Left ventricle myocardium inferior (tissue), 1 donor: Measurements from ENCODE around the gene MYMK. TPM values are rescaled to one million over a fixed set of nuclear protein-coding genes. Genes with fewer than 3 reads are reported as not detected.

Source experiments
- DNase-seq: peaks from one replicate; pipeline ENCODE4 v3.0.0-alpha.2; 2020
- H3K27ac ChIP-seq: fragments of 200-600 bp; replicated peaks from 2 replicates; pipeline ENCODE4 v1.8.0; 2021
- H3K27me3 ChIP-seq: fragments of 200-600 bp; 2 replicates; pipeline ENCODE4 v1.8.0; 2021; ENCODE audit warnings: low read depth
- H3K36me3 ChIP-seq: fragments of 200-600 bp; 2 replicates; pipeline ENCODE4 v1.8.0; 2021
- H3K4me1 ChIP-seq: fragments of 200-600 bp; 2 replicates; pipeline ENCODE4 v1.8.0; 2021
- H3K4me3 ChIP-seq: fragments of 200-600 bp; 2 replicates; pipeline ENCODE4 v1.8.0; 2021; ENCODE audit warnings: mild to moderate bottlenecking, moderate library complexity
- H3K9me3 ChIP-seq: fragments of 200-600 bp; replicated peaks from 2 replicates; pipeline ENCODE4 v1.8.0; 2021
- intact Hi-C: fragments of 100-400 bp; cut with micrococcal nuclease; formaldehyde crosslinking; loops from one replicate; pipeline ENCODE4 v1.11.0; 2022
- total RNA-seq: library from RNA; stranded (reverse); fragmentation: NEBNext Ultra II Directional; extraction: Animal tissue kit (Norgen Biotek cat#: 25700); gene quantifications from one replicate; pipeline ENCODE4 v1.2.1, GENCODE V29; 2021
- TF ChIP-seq, protein P1 (sequence below): fragments of 200-600 bp; IDR thresholded peaks from 2 replicates; pipeline ENCODE4 v1.8.0; 2021; ENCODE audit warnings: antibody characterized with exemption, mild to moderate bottlenecking, borderline replicate concordance
- donor health status: DM: no; HTN: yes; CAD: no; lungs with severe emphysema.

MYMK gene
- total RNA-seq, 1 donor from 2014 or later = not detected

DNA sequence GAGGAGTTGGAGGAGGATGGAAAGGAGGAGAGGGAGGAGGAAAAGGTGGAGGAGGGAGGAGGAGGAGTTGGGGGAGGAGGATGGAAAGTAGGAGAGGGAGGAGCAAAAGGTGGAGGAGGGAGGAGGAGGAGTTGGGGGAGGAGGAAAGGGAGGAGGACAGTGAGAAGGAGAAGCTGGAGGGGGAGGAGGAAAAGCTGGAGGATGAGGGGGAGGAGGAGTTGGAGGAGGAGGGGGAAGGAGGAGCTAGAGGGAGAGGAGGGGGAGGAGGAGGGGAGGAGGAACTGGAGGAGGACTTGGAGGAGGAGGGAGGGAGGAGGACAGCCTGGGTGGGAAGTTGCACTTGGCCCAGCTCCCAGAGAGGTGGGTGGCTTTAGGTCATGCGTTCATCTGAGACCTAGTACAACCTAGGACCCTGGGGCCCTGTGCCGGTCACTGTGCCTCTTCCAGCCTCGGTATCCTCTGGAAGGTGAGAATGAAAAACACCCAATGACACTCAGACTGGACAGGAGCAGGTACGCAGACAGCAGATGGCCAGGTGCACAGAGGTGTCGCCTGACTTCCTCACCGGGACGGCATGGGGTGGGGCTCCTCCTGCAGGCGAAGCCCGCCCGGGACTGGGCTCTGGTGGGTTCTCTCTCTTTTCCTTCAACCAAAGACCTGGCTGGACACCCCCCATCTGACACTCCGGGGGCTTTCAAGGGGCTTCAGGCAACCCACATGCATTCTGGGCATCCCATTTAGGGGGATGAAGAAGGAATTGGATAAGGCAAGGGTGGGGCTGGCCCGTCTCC lies 33.7 kb downstream of the MYMK start:
- no peak for DNase-seq
- intact Hi-C loops = no loop called here
- H3K4me3 ChIP-seq = no peak overlapping the region
- peaks cover 12% of the 10 kb centered on the region for H3K27me3 ChIP-seq
- H3K4me1 ChIP-seq = peaks cover 17% of the 10 kb centered on the region
- H3K36me3 ChIP-seq = no peaks in the 10 kb centered on the region
- TF ChIP-seq, protein P1, sequence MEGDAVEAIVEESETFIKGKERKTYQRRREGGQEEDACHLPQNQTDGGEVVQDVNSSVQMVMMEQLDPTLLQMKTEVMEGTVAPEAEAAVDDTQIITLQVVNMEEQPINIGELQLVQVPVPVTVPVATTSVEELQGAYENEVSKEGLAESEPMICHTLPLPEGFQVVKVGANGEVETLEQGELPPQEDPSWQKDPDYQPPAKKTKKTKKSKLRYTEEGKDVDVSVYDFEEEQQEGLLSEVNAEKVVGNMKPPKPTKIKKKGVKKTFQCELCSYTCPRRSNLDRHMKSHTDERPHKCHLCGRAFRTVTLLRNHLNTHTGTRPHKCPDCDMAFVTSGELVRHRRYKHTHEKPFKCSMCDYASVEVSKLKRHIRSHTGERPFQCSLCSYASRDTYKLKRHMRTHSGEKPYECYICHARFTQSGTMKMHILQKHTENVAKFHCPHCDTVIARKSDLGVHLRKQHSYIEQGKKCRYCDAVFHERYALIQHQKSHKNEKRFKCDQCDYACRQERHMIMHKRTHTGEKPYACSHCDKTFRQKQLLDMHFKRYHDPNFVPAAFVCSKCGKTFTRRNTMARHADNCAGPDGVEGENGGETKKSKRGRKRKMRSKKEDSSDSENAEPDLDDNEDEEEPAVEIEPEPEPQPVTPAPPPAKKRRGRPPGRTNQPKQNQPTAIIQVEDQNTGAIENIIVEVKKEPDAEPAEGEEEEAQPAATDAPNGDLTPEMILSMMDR = no peak
- H3K27ac ChIP-seq = no peak overlapping the region
- H3K9me3 ChIP-seq = no peaks in the 10 kb centered on the region

DNA sequence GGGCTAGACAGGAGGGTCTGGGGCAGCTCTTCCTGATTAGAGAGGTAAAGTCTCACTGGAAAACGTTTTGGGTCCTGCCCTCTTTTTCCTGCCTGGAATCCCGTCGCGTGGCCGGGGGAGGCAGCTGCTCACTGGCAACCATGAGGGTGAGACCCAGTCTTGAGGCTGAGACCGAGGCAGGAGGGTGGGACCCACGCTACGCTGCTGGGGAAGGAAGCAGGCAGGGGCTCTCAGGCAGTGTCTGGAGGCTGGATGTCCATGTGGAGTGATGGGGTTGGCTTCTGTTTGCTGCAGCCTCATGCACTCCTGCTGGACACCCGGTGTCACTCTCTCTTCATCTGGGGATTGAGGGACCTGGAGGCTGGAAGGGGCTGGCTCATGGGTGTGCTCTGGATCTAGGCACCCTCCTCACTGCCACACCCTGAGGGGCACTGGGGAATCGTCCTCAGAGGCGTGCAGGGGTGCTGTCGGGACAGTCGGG lies 34.5 kb downstream of the MYMK start:
- TF ChIP-seq, protein P1 = no peak
- DNase-seq = no peak

DNA sequence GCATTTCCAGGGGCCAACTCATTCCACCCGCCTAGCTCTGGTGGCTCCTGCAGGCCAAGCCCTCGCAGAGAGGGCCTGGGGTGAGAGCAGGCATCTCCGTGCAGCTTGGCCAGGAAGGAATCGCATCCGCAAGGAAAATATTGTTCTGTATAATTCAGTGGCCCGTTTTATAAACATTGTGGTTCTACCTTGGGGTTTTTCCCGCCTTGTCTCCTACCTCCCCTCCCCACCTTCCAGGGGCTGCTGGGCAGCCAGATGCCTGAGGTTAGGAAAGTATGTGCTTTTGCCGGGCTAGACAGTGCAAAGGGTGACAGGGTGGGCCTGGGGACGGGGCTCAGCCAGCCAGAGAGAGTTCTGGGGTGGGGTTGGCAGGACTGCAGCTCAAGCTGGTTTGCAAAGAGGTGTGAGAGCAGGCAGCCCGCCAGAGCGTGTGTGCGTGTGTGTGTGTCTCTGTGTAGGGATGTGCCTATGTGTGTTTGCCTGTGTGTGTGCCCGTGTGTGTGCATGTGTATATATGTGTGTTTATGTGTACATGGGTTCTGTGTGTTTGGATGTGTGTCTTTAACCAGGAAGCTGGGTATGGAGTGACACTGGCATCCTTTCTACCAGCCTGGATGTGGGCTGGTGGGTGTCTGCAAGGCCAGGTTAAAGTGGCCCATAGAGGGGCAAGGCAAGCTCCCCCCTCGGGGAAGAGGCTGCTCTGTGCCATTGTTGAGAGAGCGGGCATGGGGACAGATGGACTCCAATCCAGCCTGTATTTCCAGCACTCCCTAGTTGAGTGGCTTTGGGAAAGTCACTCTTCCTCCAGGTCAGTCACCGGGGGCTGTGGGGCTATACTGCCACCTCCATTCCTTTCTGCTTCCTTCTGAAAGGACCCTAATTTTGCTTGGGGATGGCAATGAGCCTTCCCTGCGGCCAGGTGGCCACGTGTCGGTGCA lies 35.2 kb downstream of the MYMK start:
- H3K36me3 ChIP-seq = no peaks in the 10 kb centered on the region
- peaks cover 26% of the 10 kb centered on the region for H3K27me3 ChIP-seq
- TF ChIP-seq, protein P1 = no peak
- peaks cover 17% of the 10 kb centered on the region for H3K4me1 ChIP-seq
- DNase-seq = no peak
- H3K9me3 ChIP-seq = no peaks in the 10 kb centered on the region
- H3K27ac ChIP-seq = no peak overlapping the region
- H3K4me3 ChIP-seq = no peak overlapping the region
- intact Hi-C loops = loop anchor here (5.0 to 10.0 kb wide), 2 partner anchors 82 to 305 kb away; no protein-coding TSS in a partner anchor

More for the DNA sequence above, 34.5 kb downstream of the MYMK start:
- no peaks in the 10 kb centered on the region for H3K9me3 ChIP-seq
- no peak overlapping the region for H3K27ac ChIP-seq
- peaks cover 17% of the 10 kb centered on the region for H3K4me1 ChIP-seq
- H3K36me3 ChIP-seq = no peaks in the 10 kb centered on the region
- intact Hi-C loops = no loop called here
- H3K4me3 ChIP-seq = no peak overlapping the region
- H3K27me3 ChIP-seq = peaks cover 19% of the 10 kb centered on the region

DNA sequence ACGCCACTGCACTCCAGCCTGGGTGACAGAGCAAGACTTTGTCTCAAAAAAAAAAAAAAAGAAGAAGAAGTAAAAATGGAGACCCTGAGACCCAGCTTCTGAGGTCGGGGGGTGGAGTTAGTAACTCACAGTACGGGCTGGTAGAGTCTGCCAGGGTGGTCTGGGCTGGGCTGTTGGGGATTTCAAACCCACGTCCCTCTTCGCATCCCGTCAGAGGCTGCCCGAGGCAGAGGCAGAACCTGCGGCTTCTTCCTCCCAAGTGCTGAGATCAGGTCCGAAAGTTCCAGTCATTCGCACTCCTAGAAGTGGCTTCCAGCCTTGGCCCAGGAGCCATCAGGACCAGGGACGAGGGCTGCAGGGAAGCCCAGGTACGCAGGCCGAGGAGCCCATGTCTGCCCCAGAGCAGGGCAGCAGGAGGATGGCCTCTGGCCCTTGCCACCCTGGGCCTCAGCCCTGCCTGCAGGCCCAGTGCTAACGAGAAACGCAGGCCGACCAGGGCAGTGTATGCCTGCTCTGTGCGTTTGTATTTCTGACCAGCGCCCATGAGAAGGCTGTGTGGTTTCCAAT lies 36.0 kb downstream of the MYMK start:
- intact Hi-C loops = loop anchor here (5.0 to 10.0 kb wide), 2 partner anchors 81 to 304 kb away; no protein-coding TSS in a partner anchor
- Histone ChIP-seq H3K9me3 (no peaks in the 10 kb centered on the region), H3K27me3 (peaks cover 30% of the 10 kb centered on the region), H3K27ac (no peak overlapping the region), H3K4me3 (no peak overlapping the region), H3K36me3 (no peaks in the 10 kb centered on the region), H3K4me1 (peaks cover 17% of the 10 kb centered on the region)
- TF ChIP-seq, protein P1 = no peak
- DNase-seq = no peak

DNA sequence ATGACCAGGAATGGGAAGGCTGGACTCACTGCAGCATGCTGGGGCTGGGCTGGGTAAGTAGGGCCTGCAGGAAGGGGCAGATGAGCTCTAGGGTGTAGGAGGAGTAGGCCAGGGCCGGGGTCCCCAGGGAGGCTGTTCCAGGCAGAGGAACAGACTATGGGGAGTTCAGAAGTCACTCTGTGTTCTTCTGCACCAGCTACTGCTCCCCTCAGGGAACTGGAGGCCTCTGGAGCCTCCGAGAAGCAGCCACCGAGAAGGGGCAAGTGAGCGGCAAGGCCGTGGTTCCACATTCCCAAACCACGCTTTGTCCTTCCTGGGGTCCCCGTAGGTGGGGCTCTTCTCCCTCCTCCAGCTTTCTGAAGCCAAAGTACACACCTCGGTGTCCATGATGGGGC lies 37.4 kb downstream of the MYMK start:
- peaks cover 30% of the 10 kb centered on the region for H3K27me3 ChIP-seq
- no peaks in the 10 kb centered on the region for H3K9me3 ChIP-seq
- peaks cover 9% of the 10 kb centered on the region for H3K4me1 ChIP-seq
- H3K36me3 ChIP-seq = no peaks in the 10 kb centered on the region
- TF ChIP-seq, protein P1 = no peak
- no peak for DNase-seq
- H3K27ac ChIP-seq = no peak overlapping the region
- no peak overlapping the region for H3K4me3 ChIP-seq
- intact Hi-C loops = loop anchor here (5.0 to 10.0 kb wide), 2 partner anchors 80 to 303 kb away; no protein-coding TSS in a partner anchor
